H9 (cell line): ENCODE data around the gene REV1. TPM values are rescaled to one million over a fixed set of nuclear protein-coding genes. Genes with fewer than 3 reads are reported as not detected.

Source experiments
- DNase-seq: peaks from one replicate; pipeline ENCODE4 v3.0.0-alpha.2; 2017
- H2AFZ ChIP-seq: one replicate; pipeline ENCODE4 v1.6.1; 2013; ENCODE audit warnings: mild to moderate bottlenecking, low read length, control low read depth, moderate library complexity
- H2AK5ac ChIP-seq: 2 replicates; pipeline ENCODE4 v1.6.1; 2013; ENCODE audit warnings: low read length, control low read depth, mixed read lengths; ENCODE audit not compliant: insufficient read length
- H2BK120ac ChIP-seq: one replicate; pipeline ENCODE4 v1.6.1; 2013; ENCODE audit warnings: low read depth, mild to moderate bottlenecking, low read length, control low read depth, inconsistent platforms; ENCODE audit not compliant: poor library complexity, severe bottlenecking
- H2BK12ac ChIP-seq: 2 replicates; pipeline ENCODE4 v1.6.1; 2013; ENCODE audit warnings: low read length, control low read depth, mixed read lengths, low read depth; ENCODE audit not compliant: insufficient read length
- H2BK15ac ChIP-seq: 2 replicates; pipeline ENCODE4 v1.6.1; 2013; ENCODE audit warnings: low read depth, low read length, control low read depth
- H2BK20ac ChIP-seq: one replicate; pipeline ENCODE4 v1.6.1; 2013; ENCODE audit warnings: low read depth, mild to moderate bottlenecking, low read length, control low read depth, inconsistent platforms; ENCODE audit not compliant: poor library complexity, severe bottlenecking
- H2BK5ac ChIP-seq: 2 replicates; pipeline ENCODE4 v1.6.1; 2013; ENCODE audit warnings: low read length, control low read depth, mixed read lengths; ENCODE audit not compliant: insufficient read length
- H3K14ac ChIP-seq: 2 replicates; pipeline ENCODE4 v1.6.1; 2013; ENCODE audit warnings: low read length, control low read depth; ENCODE audit not compliant: insufficient read depth
- H3K18ac ChIP-seq: 2 replicates; pipeline ENCODE4 v1.6.1; 2013; ENCODE audit warnings: low read depth, mild to moderate bottlenecking, mixed read lengths, low read length, control low read depth; ENCODE audit not compliant: insufficient read length
- H3K23ac ChIP-seq: 2 replicates; pipeline ENCODE4 v1.6.1; 2013; ENCODE audit warnings: low read length, control low read depth, mixed read lengths, low read depth; ENCODE audit not compliant: insufficient read length
- H3K23me2 ChIP-seq: 2 replicates; pipeline ENCODE4 v1.6.1; 2013; ENCODE audit warnings: low read depth, mild to moderate bottlenecking, mixed read lengths, low read length, control low read depth; ENCODE audit not compliant: insufficient read length, poor library complexity, severe bottlenecking
- H3K27ac ChIP-seq: 2 replicates; pipeline ENCODE4 v1.5.1; 2013; ENCODE audit warnings: low read length, control low read depth, mixed read lengths, low read depth; ENCODE audit not compliant: insufficient read length
- H3K27me3 ChIP-seq: 2 replicates; pipeline ENCODE4 v1.6.1; 2013; ENCODE audit warnings: low read length, control low read depth, inconsistent platforms; ENCODE audit not compliant: insufficient read depth
- H3K4ac ChIP-seq: 2 replicates; pipeline ENCODE4 v1.6.1; 2013; ENCODE audit warnings: low read depth, mild to moderate bottlenecking, control low read depth, inconsistent platforms, low read length, moderate library complexity
- H3K4me1 ChIP-seq: 2 replicates; pipeline ENCODE4 v1.6.1; 2013; ENCODE audit warnings: low read length, control low read depth, inconsistent platforms; ENCODE audit not compliant: insufficient read depth
- H3K4me2 ChIP-seq: 2 replicates; pipeline ENCODE4 v1.6.1; 2013; ENCODE audit warnings: low read length, control low read depth, mixed read lengths; ENCODE audit not compliant: insufficient read length, insufficient read depth
- H3K56ac ChIP-seq: 2 replicates; pipeline ENCODE4 v1.6.1; 2013; ENCODE audit warnings: low read depth, mild to moderate bottlenecking, mixed read lengths, low read length, control low read depth; ENCODE audit not compliant: insufficient read length
- H3K79me1 ChIP-seq: 2 replicates; pipeline ENCODE4 v1.6.1; 2013; ENCODE audit warnings: low read depth, mild to moderate bottlenecking, moderate library complexity, low read length, control low read depth, inconsistent platforms; ENCODE audit not compliant: insufficient read depth, poor library complexity, severe bottlenecking
- H3K79me2 ChIP-seq: 2 replicates; pipeline ENCODE4 v1.6.1; 2013; ENCODE audit warnings: low read length, control low read depth, inconsistent platforms; ENCODE audit not compliant: insufficient read depth
- H3K9ac ChIP-seq: 2 replicates; pipeline ENCODE4 v1.6.1; 2013; ENCODE audit warnings: low read length, control low read depth, mixed read lengths; ENCODE audit not compliant: insufficient read length; ENCODE audit errors: extremely low read depth
- H3K9me3 ChIP-seq: one replicate; pipeline ENCODE4 v1.6.1; 2013; ENCODE audit warnings: low read depth, low read length, inconsistent platforms; ENCODE audit not compliant: control insufficient read depth
- H3T11ph ChIP-seq: one replicate; pipeline ENCODE4 v1.6.1; 2013; ENCODE audit warnings: mild to moderate bottlenecking, low read length, control low read depth, inconsistent platforms
- H4K20me1 ChIP-seq: one replicate; pipeline ENCODE4 v1.6.1; 2013; ENCODE audit not compliant: control insufficient read depth, insufficient read length, insufficient read depth
- H4K5ac ChIP-seq: 2 replicates; pipeline ENCODE4 v1.6.1; 2013; ENCODE audit warnings: low read depth, mild to moderate bottlenecking, mixed read lengths, low read length, control low read depth; ENCODE audit not compliant: insufficient read length
- H4K8ac ChIP-seq: replicated peaks from 2 replicates; pipeline ENCODE4 v1.6.1; 2013; ENCODE audit warnings: low read length, control low read depth, mixed read lengths, low read depth; ENCODE audit not compliant: insufficient read length
- H4K91ac ChIP-seq: 2 replicates; pipeline ENCODE4 v1.6.1; 2013; ENCODE audit warnings: low read depth, mild to moderate bottlenecking, moderate library complexity, mixed read lengths, low read length, control low read depth; ENCODE audit not compliant: insufficient read length
- H3K27ac Mint-ChIP-seq, 3 experiments: 2 replicates in 2 of 3; 3 replicates in 1 of 3; pipeline ENCODE4 v1.8.0; 2020 to 2021; ENCODE audit warnings: mixed read lengths in 3 of 3, mild to moderate bottlenecking in 1 of 3, moderate library complexity in 1 of 3
- H3K27me3 Mint-ChIP-seq: 2 replicates; pipeline ENCODE4 v1.8.0; 2021; ENCODE audit warnings: low read depth, mild to moderate bottlenecking, moderate library complexity, mixed read lengths
- H3K36me3 Mint-ChIP-seq, 3 experiments: 2 replicates in 2 of 3; 3 replicates in 1 of 3; pipeline ENCODE4 v1.8.0; 2020 to 2021; ENCODE audit warnings: low read depth in 3 of 3, mixed read lengths in 3 of 3; ENCODE audit not compliant: insufficient read depth in 1 of 3
- H3K4me1 Mint-ChIP-seq, 2 experiments: 2 replicates each; pipeline ENCODE4 v1.8.0; 2020; ENCODE audit warnings: mixed read lengths in 2 of 2
- H3K4me3 Mint-ChIP-seq, 2 experiments: 2 replicates in 1 of 2; 3 replicates in 1 of 2; pipeline ENCODE4 v1.8.0; 2020 to 2021; ENCODE audit warnings: mild to moderate bottlenecking in 2 of 2, mixed read lengths in 2 of 2, moderate library complexity in 1 of 2
- H3K9me3 Mint-ChIP-seq, 2 experiments: 2 replicates in 1 of 2; 3 replicates in 1 of 2; pipeline ENCODE4 v1.8.0; 2020; ENCODE audit warnings: mild to moderate bottlenecking in 2 of 2, mixed read lengths in 2 of 2, moderate library complexity in 1 of 2
- CTCF ChIP-seq: fragments of 200-600 bp; sonication (generic); conservative IDR thresholded peaks from 3 replicates; pipeline ENCODE4 v1.8.0; 2021; ENCODE audit warnings: antibody characterized with exemption, mild to moderate bottlenecking
- WGBS: extraction: QIAGEN DNeasy Blood & Tissue Kit; methylation state at CpG from one replicate; pipeline ENCODE4 v1.1.7; 2013; ENCODE audit warnings: missing lambda C conversion rate, low lambda C conversion rate, mixed read lengths; ENCODE audit not compliant: insufficient read length; ENCODE audit errors: extremely low coverage; 5-methylcytosine and 5-hydroxymethylcytosine counted together
- total RNA-seq: library from RNA; stranded (reverse); gene quantifications from 2 replicates; pipeline ENCODE4 v1.2.1, GENCODE V29; 2021

The REV1 gene
- total RNA-seq, 1 experiment from 2014 or later: 41.6 TPM

GRCh38 chr2:99395589-99396130 is 94.2 kb downstream of the REV1 start:
- Histone ChIP-seq H2BK20ac (no peak overlapping the region), H2BK15ac (no peak overlapping the region), H3K79me1 (no peaks in the 10 kb centered on the region), H3K79me2 (no peaks in the 10 kb centered on the region), H3K14ac (no peak overlapping the region), H3K18ac (no peak overlapping the region), H4K20me1 (no peaks in the 10 kb centered on the region), H3K27ac (no peak overlapping the region), H2BK120ac (no peak overlapping the region), H3K9me3 (no peaks in the 10 kb centered on the region), H4K5ac (no peak overlapping the region), H3K4me1 (no peaks in the 10 kb centered on the region), H3K9ac (no peak overlapping the region), H3K4ac (no peak overlapping the region), H3K56ac (no peak overlapping the region), H3K23me2 (no peaks in the 10 kb centered on the region), H2AFZ (no peak overlapping the region), H4K91ac (no peak overlapping the region), H3K27me3 (no peaks in the 10 kb centered on the region), H3K23ac (no peak overlapping the region), H2BK5ac (no peak overlapping the region), H4K8ac (no peak overlapping the region), H3T11ph (no peak overlapping the region), H2BK12ac (no peak overlapping the region), H2AK5ac (no peak overlapping the region), H3K4me2 (no peak overlapping the region)
- TF ChIP-seq CTCF: no peak
- peaks cover 3 to 7% of the 10 kb centered on the region in 2 experiments for H3K4me1 Mint-ChIP-seq
- H3K9me3 Mint-ChIP-seq: no peaks in the 10 kb centered on the region
- H3K27ac Mint-ChIP-seq: peak overlapping the region in 2 of 3 experiments; percentile 12 to 71; a peak in 4 of 7 replicates
- no CpG with 5 or more reads among the region's 3 CpGs for WGBS
- H3K4me3 Mint-ChIP-seq: no peak overlapping the region
- peaks cover 40 to 90% (median 64%) of the 10 kb centered on the region in 3 experiments; a peak in 6 of 7 replicates for H3K36me3 Mint-ChIP-seq
- H3K27me3 Mint-ChIP-seq: no peaks in the 10 kb centered on the region
- DNase-seq: no peak
